ENCODE measurements around the gene CKMT1B. TPM values are rescaled to one million over a fixed set of nuclear protein-coding genes. Genes with fewer than 3 reads are reported as not detected.
"Not testable (repeated sequence)": the region's sequence is repeated elsewhere in the genome, so short reads cannot be mapped to it uniquely, and the experiment has no call there.

CKMT1B gene
- total RNA-seq, 4 donors from 2014 or later, result not detected

GRCh38 chr15:43552256-43552655 is 41.6 kb upstream of the CKMT1B start:
- peaks cover 0 to 10% (median 0%) of the 10 kb centered on the region in 4 donors for H3K4me1 ChIP-seq
- no peak for TF ChIP-seq EP300 (IDR thresholded peaks at IDR 0.05)
- no peak for TF ChIP-seq POLR2A (IDR thresholded peaks at IDR 0.05)
- TF ChIP-seq CTCF (IDR thresholded peaks at IDR 0.05), result no peak
- WGBS, 2 donors, result 90 to 92% methylated on average over 4 of the region's 4 CpGs

GRCh38 chr15:43552986-43553385 is 40.8 kb upstream of the CKMT1B start:
- H3K4me1 ChIP-seq, result peaks cover 0 to 10% (median 0%) of the 10 kb centered on the region in 4 donors
- no peak overlapping the region for H3K27ac ChIP-seq
- TF ChIP-seq POLR2A (IDR thresholded peaks at IDR 0.05) (no peak), EP300 (IDR thresholded peaks at IDR 0.05) (no peak), CTCF (IDR thresholded peaks at IDR 0.05) (no peak)
- H3K9me3 ChIP-seq, result no peaks in the 10 kb centered on the region
- no peaks in the 10 kb centered on the region for H3K27me3 ChIP-seq
- WGBS, 2 donors, result 58 to 66% methylated on average over 2 of the region's 2 CpGs
- H3K36me3 ChIP-seq, result peaks cover 0 to 55% (median 0%) of the 10 kb centered on the region in 3 donors
- no peak overlapping the region for H3K4me3 ChIP-seq
- no peak for DNase-seq (ENCODE audit: low spot score in 2 of 2)

More at GRCh38 chr15:43552256-43552655, 41.6 kb upstream of the CKMT1B start:
- no peaks in the 10 kb centered on the region for H3K27me3 ChIP-seq
- DNase-seq (ENCODE audit: low spot score in 2 of 2), result no peak
- H3K27ac ChIP-seq, result no peak overlapping the region
- no peak overlapping the region for H3K4me3 ChIP-seq
- H3K9me3 ChIP-seq, result peaks cover 0 to 7% (median 0%) of the 10 kb centered on the region in 4 donors
- peaks cover 0 to 55% (median 0%) of the 10 kb centered on the region in 3 donors for H3K36me3 ChIP-seq

GRCh38 chr15:43562753-43563152 is 31.1 kb upstream of the CKMT1B start:
- not testable (repeated sequence) for H3K9me3 ChIP-seq; H3K4me1 ChIP-seq; H3K27ac ChIP-seq; DNase-seq (ENCODE audit: low spot score in 2 of 2); H3K27me3 ChIP-seq; H3K4me3 ChIP-seq
- H3K36me3 ChIP-seq, result peaks cover 0 to 17% (median 0%) of the 10 kb centered on the region in 3 donors
- no CpG with 5 or more reads among the region's 3 CpGs for WGBS, 2 donors

GRCh38 chr15:43563793-43564192 is 30.0 kb upstream of the CKMT1B start:
- DNase-seq (ENCODE audit: low spot score in 2 of 2); H3K4me1 ChIP-seq: not testable (repeated sequence)
- no CpG with 5 or more reads among the region's 8 CpGs for WGBS, 2 donors

GRCh38 chr15:43566615-43567014 is 27.2 kb upstream of the CKMT1B start:
- WGBS, 2 donors, result no CpG with 5 or more reads among the region's 2 CpGs
- DNase-seq (ENCODE audit: low spot score in 2 of 2); H3K27ac ChIP-seq; H3K36me3 ChIP-seq; H3K27me3 ChIP-seq; H3K4me3 ChIP-seq; H3K9me3 ChIP-seq; H3K4me1 ChIP-seq: not testable (repeated sequence)

More at GRCh38 chr15:43563793-43564192, 30.0 kb upstream of the CKMT1B start:
- not testable (repeated sequence) for H3K4me3 ChIP-seq, H3K9me3 ChIP-seq, H3K36me3 ChIP-seq, H3K27ac ChIP-seq, H3K27me3 ChIP-seq

GRCh38 chr15:43574607-43575006 is 19.2 kb upstream of the CKMT1B start:
- DNase-seq (ENCODE audit: low spot score in 2 of 2); H3K27ac ChIP-seq; H3K4me1 ChIP-seq; H3K36me3 ChIP-seq; H3K27me3 ChIP-seq; H3K4me3 ChIP-seq; H3K9me3 ChIP-seq: not testable (repeated sequence)
- no CpG with 5 or more reads among the region's 1 CpG for WGBS, 2 donors

GRCh38 chr15:43589778-43590466 is 3.9 kb upstream of the CKMT1B start, which contains the start of gene PPIP5K1:
Gene PPIP5K1 (minus strand): TSS chr15:43590208. CDS start chr15:43584504, 5,704 bp downstream.
- H3K4me3 ChIP-seq; H3K4me1 ChIP-seq; H3K9me3 ChIP-seq; H3K27me3 ChIP-seq; DNase-seq (ENCODE audit: low spot score in 2 of 2); H3K27ac ChIP-seq; H3K36me3 ChIP-seq: not testable (repeated sequence)
- no CpG with 5 or more reads among the region's 54 CpGs for WGBS, 2 donors

GRCh38 chr15:43592841-43593240 is 986 bp upstream of the CKMT1B start:
- DNase-seq (ENCODE audit: low spot score in 2 of 2), result not testable (repeated sequence)
- WGBS, 2 donors, result 18% methylated on average over 4 of the region's 8 CpGs; no CpG with 5 or more reads in 1 of the 2 donors

GRCh38 chr15:43599131-43599530 is 5.3 kb downstream of the CKMT1B start:
- not testable (repeated sequence) for H3K36me3 ChIP-seq; H3K27me3 ChIP-seq; H3K4me1 ChIP-seq; H3K27ac ChIP-seq; H3K9me3 ChIP-seq; DNase-seq (ENCODE audit: low spot score in 2 of 2); H3K4me3 ChIP-seq
- 83 to 88% methylated on average over 6 of the region's 6 CpGs for WGBS, 2 donors

More at GRCh38 chr15:43592841-43593240, 986 bp upstream of the CKMT1B start:
- H3K27me3 ChIP-seq, H3K4me1 ChIP-seq, H3K36me3 ChIP-seq, H3K9me3 ChIP-seq, H3K4me3 ChIP-seq, H3K27ac ChIP-seq: not testable (repeated sequence)

- H3K27ac ChIP-seq; DNase-seq (ENCODE audit: low spot score in 2 of 2); H3K4me3 ChIP-seq; H3K4me1 ChIP-seq; H3K36me3 ChIP-seq; H3K9me3 ChIP-seq; H3K27me3 ChIP-seq: not testable (repeated sequence)
- no CpG with 5 or more reads among the region's 2 CpGs for WGBS, 2 donors
These were observed 6.4 kb downstream of the CKMT1B start for GRCh38 chr15:43600200-43600599.

GRCh38 chr15:43602233-43602632 is 8.4 kb downstream of the CKMT1B start:
- not testable (repeated sequence) for H3K4me1 ChIP-seq

More at GRCh38 chr15:43602233-43602632, 8.4 kb downstream of the CKMT1B start:
- H3K36me3 ChIP-seq; H3K9me3 ChIP-seq; DNase-seq (ENCODE audit: low spot score in 2 of 2); H3K27ac ChIP-seq; H3K27me3 ChIP-seq; H3K4me3 ChIP-seq: not testable (repeated sequence)
- 90 to 94% methylated on average over 6 of the region's 6 CpGs for WGBS, 2 donors
